Activated T-cell treated with anti-CD3 and anti-CD28 coated beads, Interleukin-2, amount 50 U/mL, for 24 hours (primary cell): ENCODE data around the gene HGS.
A peak's percentile ranks its signal among the peaks of the same experiment; 100 is the strongest.

Experiments
- DNase-seq: peaks from one replicate; pipeline ENCODE4 v3.0.0-alpha.2; 2020
- H3K27ac Mint-ChIP-seq: 2 replicates; pipeline ENCODE4 v1.8.0; 2020; ENCODE audit warnings: mild to moderate bottlenecking, mixed read lengths
- H3K27me3 Mint-ChIP-seq: 2 replicates; pipeline ENCODE4 v1.8.0; 2020; ENCODE audit warnings: mixed read lengths
- H3K36me3 Mint-ChIP-seq: 2 replicates; pipeline ENCODE4 v1.8.0; 2020; ENCODE audit warnings: low read depth, mixed read lengths
- H3K4me1 Mint-ChIP-seq: 2 replicates; pipeline ENCODE4 v1.8.0; 2020; ENCODE audit warnings: low read depth, mixed read lengths
- H3K4me3 Mint-ChIP-seq: 2 replicates; pipeline ENCODE4 v1.8.0; 2020; ENCODE audit warnings: mild to moderate bottlenecking, moderate library complexity, mixed read lengths
- H3K9me3 Mint-ChIP-seq: 2 replicates; pipeline ENCODE4 v1.8.0; 2020; ENCODE audit warnings: mixed read lengths

Gene HGS

GRCh38 chr17:81687770-81688541 lies 4.1 kb downstream of the HGS start:
- no peak for DNase-seq
- no peaks in the 10 kb centered on the region for H3K27me3 Mint-ChIP-seq
- H3K9me3 Mint-ChIP-seq = no peaks in the 10 kb centered on the region
- H3K36me3 Mint-ChIP-seq = peaks cover 90% of the 10 kb centered on the region
- peak overlapping the region; percentile 62 for H3K27ac Mint-ChIP-seq
- no peak overlapping the region for H3K4me3 Mint-ChIP-seq
- H3K4me1 Mint-ChIP-seq = peaks cover 37% of the 10 kb centered on the region

GRCh38 chr17:81688616-81689015 lies 4.8 kb downstream of the HGS start:
- no peaks in the 10 kb centered on the region for H3K9me3 Mint-ChIP-seq
- peaks cover 92% of the 10 kb centered on the region for H3K36me3 Mint-ChIP-seq
- H3K27me3 Mint-ChIP-seq = no peaks in the 10 kb centered on the region
- H3K4me1 Mint-ChIP-seq = peaks cover 36% of the 10 kb centered on the region
- H3K27ac Mint-ChIP-seq = no peak overlapping the region
- no peak overlapping the region for H3K4me3 Mint-ChIP-seq
- DNase-seq = no peak

- Mint-ChIP-seq H3K4me1 (peaks cover 28% of the 10 kb centered on the region), H3K27me3 (no peaks in the 10 kb centered on the region), H3K27ac (peak overlapping the region; percentile 22), H3K4me3 (no peak overlapping the region), H3K36me3 (peaks cover 96% of the 10 kb centered on the region), H3K9me3 (no peaks in the 10 kb centered on the region)
- no peak for DNase-seq
These were observed 6.3 kb downstream of the HGS start for GRCh38 chr17:81690066-81690465.

GRCh38 chr17:81690549-81690948 lies 6.7 kb downstream of the HGS start:
- no peak overlapping the region for H3K4me3 Mint-ChIP-seq
- H3K36me3 Mint-ChIP-seq = peaks cover 96% of the 10 kb centered on the region
- no peak for DNase-seq
- H3K27me3 Mint-ChIP-seq = no peaks in the 10 kb centered on the region
- H3K9me3 Mint-ChIP-seq = no peaks in the 10 kb centered on the region
- peaks cover 23% of the 10 kb centered on the region for H3K4me1 Mint-ChIP-seq
- no peak overlapping the region for H3K27ac Mint-ChIP-seq

- peaks cover 18% of the 10 kb centered on the region for H3K4me1 Mint-ChIP-seq
- no peak overlapping the region for H3K4me3 Mint-ChIP-seq
- DNase-seq = no peak
- H3K27ac Mint-ChIP-seq = peak overlapping the region; percentile 22
- H3K9me3 Mint-ChIP-seq = no peaks in the 10 kb centered on the region
- H3K36me3 Mint-ChIP-seq = peaks cover 96% of the 10 kb centered on the region
- no peaks in the 10 kb centered on the region for H3K27me3 Mint-ChIP-seq
These were observed 7.4 kb downstream of the HGS start for GRCh38 chr17:81691196-81691595.

- peaks cover 96% of the 10 kb centered on the region for H3K36me3 Mint-ChIP-seq
These were observed 7.8 kb downstream of the HGS start for GRCh38 chr17:81691608-81692007.

GRCh38 chr17:81693509-81694210 lies 9.8 kb downstream of the HGS start:
- DNase-seq = no peak
- H3K4me3 Mint-ChIP-seq = no peak overlapping the region
- no peak overlapping the region for H3K27ac Mint-ChIP-seq
- no peaks in the 10 kb centered on the region for H3K27me3 Mint-ChIP-seq
- H3K4me1 Mint-ChIP-seq = peaks cover 7% of the 10 kb centered on the region
- no peaks in the 10 kb centered on the region for H3K9me3 Mint-ChIP-seq
- H3K36me3 Mint-ChIP-seq = peaks cover 97% of the 10 kb centered on the region

More at GRCh38 chr17:81691608-81692007, 7.8 kb downstream of the HGS start:
- Mint-ChIP-seq H3K4me3 (no peak overlapping the region), H3K9me3 (no peaks in the 10 kb centered on the region), H3K4me1 (peaks cover 15% of the 10 kb centered on the region), H3K27me3 (no peaks in the 10 kb centered on the region), H3K27ac (no peak overlapping the region)
- no peak for DNase-seq

- DNase-seq = no peak
- H3K36me3 Mint-ChIP-seq = peaks cover 96% of the 10 kb centered on the region
- no peak overlapping the region for H3K27ac Mint-ChIP-seq
- no peaks in the 10 kb centered on the region for H3K27me3 Mint-ChIP-seq
- no peaks in the 10 kb centered on the region for H3K9me3 Mint-ChIP-seq
- H3K4me1 Mint-ChIP-seq = no peaks in the 10 kb centered on the region
- H3K4me3 Mint-ChIP-seq = no peak overlapping the region
These were observed 11.0 kb downstream of the HGS start for GRCh38 chr17:81694810-81695209.

GRCh38 chr17:81695211-81695610 lies 11.4 kb downstream of the HGS start:
- H3K36me3 Mint-ChIP-seq = peaks cover 93% of the 10 kb centered on the region
- H3K4me3 Mint-ChIP-seq = no peak overlapping the region
- no peak for DNase-seq
- H3K27ac Mint-ChIP-seq = no peak overlapping the region
- no peaks in the 10 kb centered on the region for H3K4me1 Mint-ChIP-seq
- no peaks in the 10 kb centered on the region for H3K27me3 Mint-ChIP-seq
- no peaks in the 10 kb centered on the region for H3K9me3 Mint-ChIP-seq

GRCh38 chr17:81695801-81696200 lies 12.0 kb downstream of the HGS start:
- Mint-ChIP-seq H3K9me3 (no peaks in the 10 kb centered on the region), H3K4me3 (no peak overlapping the region), H3K27me3 (no peaks in the 10 kb centered on the region), H3K4me1 (peaks cover 3% of the 10 kb centered on the region), H3K27ac (no peak overlapping the region), H3K36me3 (peaks cover 92% of the 10 kb centered on the region)
- DNase-seq = no peak

GRCh38 chr17:81696218-81696941 lies 12.6 kb downstream of the HGS start:
- no peak overlapping the region for H3K4me3 Mint-ChIP-seq
- H3K27ac Mint-ChIP-seq = peak overlapping the region; percentile 59
- H3K27me3 Mint-ChIP-seq = no peaks in the 10 kb centered on the region
- peaks cover 92% of the 10 kb centered on the region for H3K36me3 Mint-ChIP-seq
- peaks cover 9% of the 10 kb centered on the region for H3K4me1 Mint-ChIP-seq
- DNase-seq = no peak
- no peaks in the 10 kb centered on the region for H3K9me3 Mint-ChIP-seq

GRCh38 chr17:81697261-81698044 lies 13.6 kb downstream of the HGS start:
- H3K4me1 Mint-ChIP-seq = peaks cover 15% of the 10 kb centered on the region
- no peak for DNase-seq
- no peaks in the 10 kb centered on the region for H3K9me3 Mint-ChIP-seq
- no peaks in the 10 kb centered on the region for H3K27me3 Mint-ChIP-seq
- H3K27ac Mint-ChIP-seq = peak overlapping the region; percentile 59
- no peak overlapping the region for H3K4me3 Mint-ChIP-seq
- H3K36me3 Mint-ChIP-seq = peaks cover 92% of the 10 kb centered on the region

- peaks cover 26% of the 10 kb centered on the region for H3K4me1 Mint-ChIP-seq
- H3K27ac Mint-ChIP-seq = peak overlapping the region; percentile 97
- peak overlapping the region; percentile 97 for H3K4me3 Mint-ChIP-seq
- peaks cover 88% of the 10 kb centered on the region for H3K36me3 Mint-ChIP-seq
- H3K27me3 Mint-ChIP-seq = no peaks in the 10 kb centered on the region
- H3K9me3 Mint-ChIP-seq = no peaks in the 10 kb centered on the region
- no peak for DNase-seq
These were observed 16.8 kb downstream of the HGS start for GRCh38 chr17:81700353-81701287.
